OCI-LY3 (cell line): ENCODE data around the gene CARD9.

Experiments used
- CTCF ChIP-seq: fragments of 200-600, 300-600 bp; sonication (generic); IDR thresholded peaks from 2 replicates; pipeline ENCODE4 v1.5.1; 2014; ENCODE audit warnings: antibody characterized with exemption, low read length, low read depth
- EZH2phosphoT487 ChIP-seq: fragments of 200-600 bp; shearing (Covaris generic); IDR thresholded peaks from 2 replicates; pipeline ENCODE4 v1.6.1; 2018; ENCODE audit warnings: antibody characterized with exemption, mixed run types, low read depth

GRCh38 chr9:136421791-136422190 lies 48.3 kb upstream of the CARD9 start:
- TF ChIP-seq CTCF (no peak), EZH2phosphoT487 (no peak)
